ENCODE data around the gene IREB2.

The IREB2 gene

DNA sequence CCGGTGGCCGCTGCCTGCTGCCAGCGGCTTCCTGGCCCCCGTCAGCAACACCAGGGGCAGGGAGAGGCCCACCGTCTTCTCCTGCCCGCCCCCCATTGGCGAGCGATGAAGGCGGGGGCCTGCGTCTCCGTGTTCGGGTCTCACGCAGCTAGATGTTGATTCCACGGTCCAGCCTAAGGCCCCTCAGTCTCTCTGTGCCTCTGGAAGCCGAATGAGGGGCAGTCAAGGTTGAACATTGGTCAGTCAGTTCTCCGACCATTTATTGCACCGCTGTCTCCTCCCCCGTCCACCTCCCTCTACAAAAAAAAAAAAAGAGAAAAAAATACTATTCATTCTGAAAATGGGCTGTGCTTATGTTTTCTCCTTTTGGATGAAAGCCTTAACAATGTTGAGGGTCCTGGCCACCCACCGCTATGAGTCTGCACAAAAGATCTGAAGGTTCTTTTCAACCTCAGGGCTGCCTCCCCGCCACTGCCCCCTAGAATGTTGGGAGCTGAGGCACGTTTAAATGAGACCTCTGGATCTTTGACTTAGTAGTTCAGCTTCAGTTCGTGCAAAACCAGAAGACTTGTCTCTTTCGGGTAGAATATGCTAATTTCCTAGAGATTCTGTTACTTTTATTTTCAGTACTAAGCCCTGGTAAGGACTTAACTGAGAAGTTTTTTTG, 736 bp downstream of the IREB2 start:
- peak overlapping the region; percentile 90 for H3K4me3 ChIP-seq (ENCODE audit: control insufficient read depth, low read depth, low read length)
- TF ChIP-seq, protein P1, sequence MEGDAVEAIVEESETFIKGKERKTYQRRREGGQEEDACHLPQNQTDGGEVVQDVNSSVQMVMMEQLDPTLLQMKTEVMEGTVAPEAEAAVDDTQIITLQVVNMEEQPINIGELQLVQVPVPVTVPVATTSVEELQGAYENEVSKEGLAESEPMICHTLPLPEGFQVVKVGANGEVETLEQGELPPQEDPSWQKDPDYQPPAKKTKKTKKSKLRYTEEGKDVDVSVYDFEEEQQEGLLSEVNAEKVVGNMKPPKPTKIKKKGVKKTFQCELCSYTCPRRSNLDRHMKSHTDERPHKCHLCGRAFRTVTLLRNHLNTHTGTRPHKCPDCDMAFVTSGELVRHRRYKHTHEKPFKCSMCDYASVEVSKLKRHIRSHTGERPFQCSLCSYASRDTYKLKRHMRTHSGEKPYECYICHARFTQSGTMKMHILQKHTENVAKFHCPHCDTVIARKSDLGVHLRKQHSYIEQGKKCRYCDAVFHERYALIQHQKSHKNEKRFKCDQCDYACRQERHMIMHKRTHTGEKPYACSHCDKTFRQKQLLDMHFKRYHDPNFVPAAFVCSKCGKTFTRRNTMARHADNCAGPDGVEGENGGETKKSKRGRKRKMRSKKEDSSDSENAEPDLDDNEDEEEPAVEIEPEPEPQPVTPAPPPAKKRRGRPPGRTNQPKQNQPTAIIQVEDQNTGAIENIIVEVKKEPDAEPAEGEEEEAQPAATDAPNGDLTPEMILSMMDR (conservative IDR thresholded peaks at IDR 0.05; ENCODE audit: control insufficient read depth, insufficient read depth, low read depth, low read length) = peak; percentile 48
- DNase-seq (ENCODE audit: low read depth) = peak; percentile 30

DNA sequence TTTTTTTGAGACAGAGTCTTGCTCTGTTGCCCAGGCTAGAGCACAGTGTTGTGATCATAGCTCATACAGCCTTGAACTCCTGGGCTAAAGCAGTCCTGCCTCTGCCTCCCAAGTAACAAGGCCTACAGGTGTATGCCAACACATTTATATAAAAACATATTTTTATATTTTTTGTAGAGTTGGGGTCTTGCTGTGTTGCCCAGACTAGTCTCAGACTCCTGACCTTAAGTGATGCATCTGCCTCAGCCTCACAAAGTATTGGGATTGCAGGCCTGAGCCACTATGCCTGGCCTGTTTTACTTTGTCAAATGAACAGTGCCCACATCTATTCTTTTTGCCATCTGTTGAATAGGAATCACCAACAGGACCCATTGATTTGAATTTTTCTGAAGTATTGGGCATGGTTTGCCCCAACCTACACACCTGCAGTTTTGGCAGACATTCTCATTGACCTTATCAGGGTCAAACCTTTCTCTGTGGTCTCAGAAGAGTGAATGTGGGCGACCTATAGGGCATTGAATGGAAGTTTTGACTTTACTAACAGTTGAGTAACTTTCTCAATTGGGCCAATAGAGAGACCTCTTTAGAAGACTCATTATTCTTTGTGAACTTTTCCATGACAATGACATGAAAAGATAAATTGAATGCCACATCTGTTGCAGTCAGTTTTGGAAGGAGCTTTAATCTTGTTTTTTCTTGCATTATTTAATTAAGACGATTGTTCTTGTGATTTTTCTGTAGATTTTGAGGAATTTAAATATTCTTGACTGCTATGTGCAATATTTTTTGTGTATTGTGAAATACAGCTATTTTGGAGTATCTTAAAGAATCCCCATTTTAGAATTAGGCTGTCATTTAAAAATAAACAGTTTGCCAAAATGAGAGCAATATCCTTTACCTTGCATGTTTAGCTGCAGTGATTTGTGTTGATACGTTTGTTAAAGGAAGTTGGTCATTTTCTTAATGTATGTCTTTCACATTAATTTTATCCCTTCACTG, 2.7 kb downstream of the IREB2 start:
- H3K4me3 ChIP-seq (ENCODE audit: control insufficient read depth, low read depth, low read length) = no peak overlapping the region
- DNase-seq (ENCODE audit: low read depth) = no peak
- TF ChIP-seq, protein P1 (conservative IDR thresholded peaks at IDR 0.05; ENCODE audit: control insufficient read depth, insufficient read depth, low read depth, low read length) = no peak

GRCh38 chr15:78444255-78444654, 6.2 kb downstream of the IREB2 start:
- TF ChIP-seq, protein P1 (conservative IDR thresholded peaks at IDR 0.05; ENCODE audit: control insufficient read depth, insufficient read depth, low read depth, low read length) = no peak
- no peak overlapping the region for H3K4me3 ChIP-seq (ENCODE audit: control insufficient read depth, low read depth, low read length)
- DNase-seq (ENCODE audit: low read depth) = no peak

DNA sequence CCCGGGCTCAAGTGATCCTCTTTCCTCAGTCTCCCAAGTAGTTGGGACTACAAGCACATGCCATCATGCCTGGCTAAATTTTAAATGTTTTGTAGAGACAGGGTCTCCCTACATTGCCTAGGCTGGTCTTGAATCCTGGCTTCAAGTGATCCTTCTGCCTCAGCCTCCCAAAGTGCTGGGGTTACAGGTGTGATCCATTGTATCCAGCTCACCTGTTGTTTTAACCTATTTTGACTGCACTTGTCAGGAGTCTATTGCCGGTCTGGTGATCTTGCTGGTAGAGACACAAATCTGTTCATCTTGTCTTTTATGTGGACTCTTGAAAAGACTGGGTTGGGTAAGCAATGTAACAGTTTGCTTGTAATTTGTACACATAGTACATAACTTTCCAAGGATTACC, 7.9 kb downstream of the IREB2 start:
- no peak for DNase-seq (ENCODE audit: low read depth)
- TF ChIP-seq, protein P1 (conservative IDR thresholded peaks at IDR 0.05; ENCODE audit: control insufficient read depth, insufficient read depth, low read depth, low read length) = no peak
- H3K4me3 ChIP-seq (ENCODE audit: control insufficient read depth, low read depth, low read length) = no peak overlapping the region

- DNase-seq (ENCODE audit: low read depth) = no peak
- TF ChIP-seq, protein P1 (conservative IDR thresholded peaks at IDR 0.05; ENCODE audit: control insufficient read depth, insufficient read depth, low read depth, low read length) = no peak
- no peak overlapping the region for H3K4me3 ChIP-seq (ENCODE audit: control insufficient read depth, low read depth, low read length)
Measured at GRCh38 chr15:78446551-78446950, 8.5 kb downstream of the IREB2 start.

DNA sequence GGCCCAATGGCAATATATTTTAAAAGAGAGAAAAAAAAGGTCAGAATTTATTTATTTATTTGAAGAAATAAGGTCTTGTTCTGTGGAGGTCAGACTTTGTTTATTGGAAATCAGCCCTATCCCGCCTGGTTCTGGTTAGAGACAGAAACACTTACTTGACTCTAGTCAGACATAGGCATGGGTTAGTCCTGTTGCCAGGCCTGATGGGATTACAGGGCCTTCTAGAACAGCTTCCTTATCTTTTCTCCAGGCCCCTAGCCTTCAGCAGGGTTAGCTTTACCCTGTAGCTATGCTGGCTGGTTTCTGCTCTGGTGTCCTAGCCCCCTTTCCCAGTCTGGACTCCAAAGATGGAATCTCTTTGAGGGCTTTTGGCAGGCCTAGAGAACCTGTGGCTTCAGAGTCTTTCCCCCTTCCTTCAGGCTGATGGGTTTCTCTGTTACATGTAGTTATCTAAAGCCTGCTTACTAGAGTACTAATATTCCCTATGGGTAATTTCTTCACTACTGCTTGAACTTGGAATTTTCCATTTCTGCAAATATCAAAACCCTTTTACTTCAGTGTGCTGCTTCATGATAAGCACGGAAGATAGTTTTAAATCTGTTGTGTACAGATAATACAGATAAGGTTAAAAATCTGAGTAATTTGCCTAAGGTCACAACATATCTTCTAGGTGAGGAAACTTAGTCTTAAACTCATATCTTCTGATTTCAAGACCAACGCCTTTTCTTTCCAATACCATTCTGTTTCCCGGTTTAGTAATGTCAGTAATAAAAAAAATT, 10.6 kb downstream of the IREB2 start:
- TF ChIP-seq, protein P1 (conservative IDR thresholded peaks at IDR 0.05; ENCODE audit: control insufficient read depth, insufficient read depth, low read depth, low read length) = no peak
- no peak for DNase-seq (ENCODE audit: low read depth)
- no peak overlapping the region for H3K4me3 ChIP-seq (ENCODE audit: control insufficient read depth, low read depth, low read length)

Measured in fibroblast of mammary gland (primary cell).